ENCODE measurements around the gene IER3. TPM values are rescaled to one million over a fixed set of nuclear protein-coding genes. Genes with fewer than 3 reads are reported as not detected.

The IER3 gene
- polyA plus RNA-seq, 1 experiment: 51.7 TPM

DNA sequence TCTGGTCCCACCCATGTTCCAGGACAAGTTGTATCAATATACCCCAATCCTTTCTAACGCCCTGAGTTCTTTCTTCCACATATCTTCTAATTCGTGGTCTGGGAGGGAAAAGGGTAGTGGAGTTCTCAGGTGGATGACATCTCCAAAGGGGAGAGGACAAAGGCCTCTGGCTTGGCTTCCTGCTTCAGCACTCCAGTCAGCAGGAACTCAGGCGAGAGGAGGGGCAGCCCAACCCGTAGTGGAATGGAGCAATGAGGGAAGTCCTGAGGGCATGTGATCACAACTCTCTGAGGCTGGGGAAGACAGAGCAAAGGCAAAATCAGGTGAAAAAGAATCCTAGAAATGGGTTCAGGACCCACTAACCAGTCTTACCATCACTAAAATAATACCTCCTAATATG is 44.0 kb downstream of the IER3 start:
- H3K4me3 ChIP-seq (ENCODE audit: low read depth, low read length): no peak overlapping the region
- no peaks in the 10 kb centered on the region for H3K27me3 ChIP-seq (ENCODE audit: control insufficient read depth, insufficient read depth, low read length)
- ChIA-PET POLR2A (no interaction called here), CTCF (interaction anchor here (1.3 kb wide), 1 partner anchor 17 kb away, joined by 5 read pairs; the partner anchor contains the start of gene MDC1)
- TF ChIP-seq, protein P1, sequence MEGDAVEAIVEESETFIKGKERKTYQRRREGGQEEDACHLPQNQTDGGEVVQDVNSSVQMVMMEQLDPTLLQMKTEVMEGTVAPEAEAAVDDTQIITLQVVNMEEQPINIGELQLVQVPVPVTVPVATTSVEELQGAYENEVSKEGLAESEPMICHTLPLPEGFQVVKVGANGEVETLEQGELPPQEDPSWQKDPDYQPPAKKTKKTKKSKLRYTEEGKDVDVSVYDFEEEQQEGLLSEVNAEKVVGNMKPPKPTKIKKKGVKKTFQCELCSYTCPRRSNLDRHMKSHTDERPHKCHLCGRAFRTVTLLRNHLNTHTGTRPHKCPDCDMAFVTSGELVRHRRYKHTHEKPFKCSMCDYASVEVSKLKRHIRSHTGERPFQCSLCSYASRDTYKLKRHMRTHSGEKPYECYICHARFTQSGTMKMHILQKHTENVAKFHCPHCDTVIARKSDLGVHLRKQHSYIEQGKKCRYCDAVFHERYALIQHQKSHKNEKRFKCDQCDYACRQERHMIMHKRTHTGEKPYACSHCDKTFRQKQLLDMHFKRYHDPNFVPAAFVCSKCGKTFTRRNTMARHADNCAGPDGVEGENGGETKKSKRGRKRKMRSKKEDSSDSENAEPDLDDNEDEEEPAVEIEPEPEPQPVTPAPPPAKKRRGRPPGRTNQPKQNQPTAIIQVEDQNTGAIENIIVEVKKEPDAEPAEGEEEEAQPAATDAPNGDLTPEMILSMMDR (IDR thresholded peaks at IDR 0.05; ENCODE audit: insufficient read depth, low read depth, low read length): no peak
- no peak for DNase-seq (ENCODE audit: low read depth)
- peaks cover 3% of the 10 kb centered on the region; the same call in 1 of the 2 replicates for H3K36me3 ChIP-seq (ENCODE audit: control insufficient read depth, insufficient read depth, low read length)

DNA sequence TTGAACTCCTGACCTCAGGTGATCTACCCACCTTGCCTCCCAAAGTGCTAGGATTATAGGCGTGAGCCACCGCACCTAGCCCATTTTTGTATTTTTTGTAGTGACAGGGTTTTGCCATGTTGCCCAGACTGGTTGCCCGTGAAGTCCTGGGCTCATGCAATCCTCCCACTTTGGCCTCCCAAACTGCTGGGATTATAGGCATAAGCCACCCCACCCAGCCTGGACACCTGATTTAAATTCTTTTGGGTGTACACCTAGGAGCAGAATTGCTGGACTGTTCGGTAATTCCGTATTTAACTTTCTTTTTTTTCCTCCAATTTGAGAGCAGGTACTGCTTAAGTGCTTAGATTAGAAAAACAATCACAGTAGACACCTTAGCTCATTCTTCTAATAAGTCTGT is 47.9 kb downstream of the IER3 start:
- ChIA-PET CTCF (interaction anchor here (1.1 kb wide), 1 partner anchor 24 kb away, joined by 3 read pairs; the partner anchor contains the start of gene DHX16), POLR2A (no interaction called here)
- Histone ChIP-seq H3K36me3 (ENCODE audit: control insufficient read depth, insufficient read depth, low read length) (no peaks in the 10 kb centered on the region), H3K27me3 (ENCODE audit: control insufficient read depth, insufficient read depth, low read length) (no peaks in the 10 kb centered on the region), H3K4me3 (ENCODE audit: low read depth, low read length) (no peak overlapping the region)
- no peak for DNase-seq (ENCODE audit: low read depth)
- TF ChIP-seq, protein P1 (IDR thresholded peaks at IDR 0.05; ENCODE audit: insufficient read depth, low read depth, low read length): no peak

Small RNA genes lying within 50 kb of the gene (small RNA-seq; reads per million reads assigned to genes)
- gene RF00019 (ENCODE audit: insufficient read length, low read depth, low replicate concordance) (not detected), gene RN7SL353P (ENCODE audit: insufficient read length, low read depth, low replicate concordance) (not detected)

Other genes with a start within 250 kb of the IER3 start
- 47.4 and 47.6 TPM in 2 replicates for gene GNL1, start 188.1 kb downstream of the IER3 start, polyA plus RNA-seq (2011; rRNA removed)
- 15.8 and 16.0 TPM in 2 replicates for gene PRR3, start 187.3 kb downstream of the IER3 start, polyA plus RNA-seq (2011; rRNA removed)
- gene ABCF1, start 173.1 kb downstream of the IER3 start, polyA plus RNA-seq (2011; rRNA removed): 30.0 and 37.9 TPM in 2 replicates
- gene PPP1R10, start 127.3 kb downstream of the IER3 start, polyA plus RNA-seq (2011; rRNA removed): 27.0 and 32.2 TPM in 2 replicates
- 58.7 and 69.3 TPM in 2 replicates for gene MRPS18B, start 126.7 kb downstream of the IER3 start, polyA plus RNA-seq (2011; rRNA removed)
- gene ATAT1, start 117.7 kb downstream of the IER3 start, polyA plus RNA-seq (2011; rRNA removed): 5.5 and 6.8 TPM in 2 replicates
- 5.4 and 6.0 TPM in 2 replicates for gene C6orf136, start 97.4 kb downstream of the IER3 start, polyA plus RNA-seq (2011; rRNA removed)
- 25.1 and 44.5 TPM in 2 replicates for gene DHX16, start 71.5 kb downstream of the IER3 start, polyA plus RNA-seq (2011; rRNA removed)
- 87.5 and 121 TPM in 2 replicates for gene PPP1R18, start 57.9 kb downstream of the IER3 start, polyA plus RNA-seq (2011; rRNA removed)
- gene NRM, start 53.6 kb downstream of the IER3 start, polyA plus RNA-seq (2011; rRNA removed): 12.6 and 19.7 TPM in 2 replicates
- 5.1 and 7.5 TPM in 2 replicates for gene MDC1, start 27.3 kb downstream of the IER3 start, polyA plus RNA-seq (2011; rRNA removed)
- gene TUBB, start 24.2 kb downstream of the IER3 start, polyA plus RNA-seq (2011; rRNA removed): 1,140 and 1,840 TPM in 2 replicates
- 205 and 292 TPM in 2 replicates for gene FLOT1, start 1.9 kb downstream of the IER3 start, polyA plus RNA-seq (2011; rRNA removed)
- gene DDR1, start 140.0 kb upstream of the IER3 start, polyA plus RNA-seq (2011; rRNA removed): 10.6 and 17.0 TPM in 2 replicates
- 24.9 and 28.2 TPM in 2 replicates for gene GTF2H4, start 163.7 kb upstream of the IER3 start, polyA plus RNA-seq (2011; rRNA removed)
- gene VARS2, start 169.7 kb upstream of the IER3 start, polyA plus RNA-seq (2011; rRNA removed): 14.8 and 16.1 TPM in 2 replicates
- gene SFTA2, start 187.6 kb upstream of the IER3 start, polyA plus RNA-seq (2011; rRNA removed): not detected in 2 replicates
- not detected in 2 replicates for gene MUCL3, start 196.4 kb upstream of the IER3 start, polyA plus RNA-seq (2011; rRNA removed)
- gene MUC21, start 239.2 kb upstream of the IER3 start, polyA plus RNA-seq (2011; rRNA removed): not detected in 2 replicates